Mesothelial cell of epicardium (in vitro differentiated cells): ENCODE data around the gene CRB2. TPM values are rescaled to one million over a fixed set of nuclear protein-coding genes. Genes with fewer than 3 reads are reported as not detected.
A peak's percentile ranks its signal among the peaks of the same experiment; 100 is the strongest.

Source experiments
- DNase-seq, 2 experiments: peaks; one replicate each; pipeline ENCODE4 v3.0.0; 2021; ENCODE audit warnings: low spot score in 2 of 2; ENCODE audit not compliant: unreplicated experiment in 2 of 2
- H3K27ac Mint-ChIP-seq: 2 replicates; pipeline ENCODE4 v1.8.0; 2021; ENCODE audit warnings: mixed read lengths
- H3K27me3 Mint-ChIP-seq: 2 replicates; pipeline ENCODE4 v1.8.0; 2021; ENCODE audit warnings: low read depth, mixed read lengths
- H3K36me3 Mint-ChIP-seq: 2 replicates; pipeline ENCODE4 v1.8.0; 2021; ENCODE audit warnings: mixed read lengths
- H3K4me1 Mint-ChIP-seq: 2 replicates; pipeline ENCODE4 v1.8.0; 2021; ENCODE audit warnings: mixed read lengths
- H3K4me3 Mint-ChIP-seq: 2 replicates; pipeline ENCODE4 v1.8.0; 2021; ENCODE audit warnings: mild to moderate bottlenecking, moderate library complexity, mixed read lengths
- H3K9me3 Mint-ChIP-seq: 2 replicates; pipeline ENCODE4 v1.8.0; 2021; ENCODE audit warnings: mixed read lengths
- CTCF ChIP-seq: fragments of 200-600 bp; sonication (generic); IDR thresholded peaks from one replicate; pipeline ENCODE4 v1.5.0; 2021; ENCODE audit warnings: antibody characterized with exemption; ENCODE audit not compliant: unreplicated experiment
- total RNA-seq: library from RNA; stranded (reverse); gene quantifications from 3 replicates; pipeline ENCODE4 v1.2.1, GENCODE V29; 2021

The CRB2 gene
- total RNA-seq, 1 donor from 2014 or later: 41.0 TPM

DNA sequence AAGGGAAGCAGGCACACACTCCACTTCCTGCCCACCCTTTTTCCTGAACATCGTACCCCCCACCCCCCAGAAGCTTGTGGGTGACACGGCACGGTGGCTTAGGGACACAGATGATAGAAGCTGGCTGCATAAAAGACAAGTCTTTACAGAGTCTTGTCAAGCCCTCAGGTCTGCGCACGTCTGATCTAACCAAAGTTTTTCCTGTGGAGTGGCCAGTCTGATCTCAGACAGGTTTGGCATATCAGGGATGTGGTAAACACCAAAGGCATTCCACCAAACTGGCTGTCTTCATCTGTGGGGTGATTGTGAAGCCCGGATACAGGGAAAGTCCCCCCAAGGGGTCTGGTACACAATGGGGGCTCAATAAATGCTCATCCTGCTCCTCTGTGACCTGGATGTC lies 50.0 kb downstream of the CRB2 start:
- Mint-ChIP-seq H3K4me3 (no peak overlapping the region), H3K27ac (no peak overlapping the region), H3K27me3 (no peaks in the 10 kb centered on the region), H3K9me3 (no peaks in the 10 kb centered on the region), H3K4me1 (peaks cover 21% of the 10 kb centered on the region), H3K36me3 (no peaks in the 10 kb centered on the region)
- TF ChIP-seq CTCF: no peak
- DNase-seq: no peak

GRCh38 chr9:123406691-123407216 lies 50.8 kb downstream of the CRB2 start:
- TF ChIP-seq CTCF: no peak
- Mint-ChIP-seq H3K27ac (peak overlapping the region; percentile 23), H3K27me3 (no peaks in the 10 kb centered on the region), H3K4me1 (peaks cover 21% of the 10 kb centered on the region), H3K4me3 (no peak overlapping the region), H3K9me3 (no peaks in the 10 kb centered on the region), H3K36me3 (no peaks in the 10 kb centered on the region)
- DNase-seq: no peak

DNA sequence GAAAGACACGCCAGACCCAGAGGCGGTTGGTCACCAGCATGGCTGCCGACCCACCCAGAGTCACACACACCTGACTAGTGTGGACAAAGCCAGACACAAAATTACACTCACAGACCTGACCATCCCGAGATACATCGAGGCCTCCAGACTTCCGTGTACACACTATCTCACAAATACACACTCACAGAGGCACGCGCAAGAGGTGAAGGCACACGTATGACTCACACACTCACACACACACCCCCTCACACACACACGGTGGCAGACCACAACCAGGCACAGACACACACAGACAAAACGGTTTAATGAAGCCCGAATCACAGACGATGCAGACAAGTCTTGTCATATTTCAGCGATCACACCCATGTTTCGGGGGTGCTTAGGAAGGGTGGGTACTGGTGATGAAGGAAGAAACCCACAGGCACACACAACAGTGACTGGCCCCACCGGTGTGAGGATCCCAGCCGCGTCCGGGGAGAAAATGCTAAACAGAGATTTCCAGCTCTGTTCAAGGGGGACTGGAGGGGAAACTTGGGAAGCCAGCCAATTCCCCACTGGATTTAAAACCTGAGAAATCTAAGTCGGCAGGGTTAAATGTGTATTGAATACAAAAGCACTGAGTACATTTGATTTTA lies 51.3 kb downstream of the CRB2 start:
- Mint-ChIP-seq H3K36me3 (no peaks in the 10 kb centered on the region), H3K4me3 (no peak overlapping the region), H3K27ac (peak overlapping the region; percentile 49), H3K9me3 (no peaks in the 10 kb centered on the region), H3K27me3 (no peaks in the 10 kb centered on the region), H3K4me1 (peaks cover 20% of the 10 kb centered on the region)
- TF ChIP-seq CTCF: no peak
- no peak for DNase-seq

DNA sequence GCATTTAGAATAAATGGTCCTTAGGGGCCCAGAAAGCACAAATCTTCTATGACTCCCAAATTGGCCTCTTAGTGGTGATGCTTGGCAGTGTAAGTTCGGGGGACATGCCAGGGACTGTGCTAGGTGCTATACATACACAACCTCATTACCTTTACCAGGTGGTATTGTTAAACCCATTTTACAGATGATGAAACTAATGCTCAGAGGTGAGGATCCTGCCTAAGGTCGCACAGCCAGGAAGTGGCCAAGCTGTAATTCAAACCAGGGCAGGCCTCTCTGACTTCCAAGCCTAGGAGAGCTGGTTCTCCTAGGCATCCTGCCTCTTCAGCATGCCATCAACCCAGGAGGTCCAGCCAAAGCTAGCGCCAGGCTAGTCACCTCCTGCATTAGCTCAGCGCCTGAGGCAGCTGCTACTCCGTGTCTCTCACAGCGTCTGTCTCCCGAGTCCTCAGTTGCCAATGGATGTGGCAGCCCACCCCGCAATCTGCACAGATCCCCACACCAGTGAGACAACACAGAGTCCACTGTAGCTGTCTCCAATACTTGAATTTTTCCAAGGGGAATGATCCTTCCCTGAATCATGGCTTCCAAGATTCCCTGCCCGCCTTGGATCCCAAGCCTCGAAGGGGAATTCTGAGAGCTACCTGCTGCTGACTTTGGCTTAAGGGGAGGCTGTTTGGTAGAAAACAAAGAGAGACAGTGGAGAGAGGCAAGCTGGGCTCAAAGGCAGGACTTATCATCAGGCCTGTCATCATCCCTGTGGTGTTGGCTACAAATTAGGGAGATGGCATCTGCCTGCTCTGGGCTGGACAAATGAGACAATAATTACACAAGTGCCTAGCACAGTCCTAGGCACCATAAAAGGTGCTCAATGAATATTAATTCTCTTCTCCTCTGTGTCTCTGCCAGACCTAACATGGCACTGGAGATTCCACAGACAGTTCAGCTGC lies 52.6 kb downstream of the CRB2 start:
- no peak for TF ChIP-seq CTCF
- no peaks in the 10 kb centered on the region for H3K27me3 Mint-ChIP-seq
- H3K4me3 Mint-ChIP-seq: no peak overlapping the region
- peak overlapping the region; percentile 66 for H3K27ac Mint-ChIP-seq
- no peak for DNase-seq
- no peaks in the 10 kb centered on the region for H3K9me3 Mint-ChIP-seq
- no peaks in the 10 kb centered on the region for H3K36me3 Mint-ChIP-seq
- H3K4me1 Mint-ChIP-seq: peaks cover 19% of the 10 kb centered on the region

- H3K36me3 Mint-ChIP-seq: no peaks in the 10 kb centered on the region
- DNase-seq: no peak
- TF ChIP-seq CTCF: no peak
- no peaks in the 10 kb centered on the region for H3K27me3 Mint-ChIP-seq
- H3K9me3 Mint-ChIP-seq: no peaks in the 10 kb centered on the region
- H3K4me3 Mint-ChIP-seq: no peak overlapping the region
- peaks cover 19% of the 10 kb centered on the region for H3K4me1 Mint-ChIP-seq
- H3K27ac Mint-ChIP-seq: no peak overlapping the region
Observed at GRCh38 chr9:123410281-123410910, 54.4 kb downstream of the CRB2 start.
